K562 (cell line): ENCODE data around the gene AKNA. TPM values are rescaled to one million over a fixed set of nuclear protein-coding genes. Genes with fewer than 3 reads are reported as not detected.

ENCODE experiments used
- ATAC-seq: fragments of 200-7000 bp; cut with Tn5 transposase; 3 replicates; pipeline ENCODE4 v1.9.1; 2020; ENCODE audit warnings: moderate library complexity
- BruUV-seq: library from RNA; stranded (reverse); fragments of 400-500 nt; replicated peaks from 2 replicates; lab custom pipeline; 2021; lab: Mats Ljungman, UMichigan
- CTCF ChIA-PET: fragments of 300-600 bp; formaldehyde crosslinking; extraction: SDS; loops from one replicate; lab custom pipeline; 2021; ENCODE audit warnings: low intra/inter-chr PET ratio; lab: Yijun Ruan, JAX
- POLR2A ChIA-PET: fragments of 300-600, 350-650 bp; sonication (Branson Sonifier 250); formaldehyde crosslinking; extraction: SDS; loops from one replicate; lab custom pipeline; 2021; ENCODE audit warnings: antibody characterized with exemption, inconsistent platforms; lab: Yijun Ruan, JAX
- DNase-seq, 4 experiments: peaks; one replicate each; pipeline versions ENCODE4 v3.0.0 to v3.0.0-alpha.2; 2011 to 2018; ENCODE audit warnings: low spot score in 3 of 4, mixed read lengths in 3 of 4; ENCODE audit errors: extremely low read depth in 1 of 4
- FAIRE-seq: peaks from 2 replicates; lab custom pipeline; 2011; peaks lifted over from hg19 to GRCh38; lab: Jason Lieb, UNC
- H2AFZ ChIP-seq: 2 replicates; pipeline ENCODE4 v1.6.0; 2011; ENCODE audit warnings: low read depth, low read length, control low read depth, inconsistent platforms
- H3K27ac ChIP-seq: fragments of 200-600 bp; 3 replicates; pipeline ENCODE4 v1.8.0; 2011; ENCODE audit warnings: low read depth, mild to moderate bottlenecking, control low read depth, inconsistent platforms, low read length, moderate library complexity, mixed read lengths; ENCODE audit errors: extremely low read depth
- H3K27me3 ChIP-seq, 2 experiments: fragments of 300-600 bp in 1 of 2; 2 replicates in 1 of 2; 3 replicates in 1 of 2; pipeline versions ENCODE4 v1.6.0 to v1.8.0; 2011; ENCODE audit warnings: inconsistent platforms in 2 of 2, low read length in 2 of 2, mild to moderate bottlenecking in 1 of 2, mixed read lengths in 1 of 2, moderate library complexity in 1 of 2; ENCODE audit not compliant: control insufficient read depth in 2 of 2, insufficient read depth in 2 of 2
- H3K36me3 ChIP-seq: fragments of 300-600 bp; 3 replicates; pipeline ENCODE4 v1.8.0; 2011; ENCODE audit warnings: mild to moderate bottlenecking, low read length, inconsistent platforms; ENCODE audit not compliant: control insufficient read depth, insufficient read depth
- H3K4me1 ChIP-seq, 2 experiments: fragments of 200-600 bp in 1 of 2; replicated peaks in 1 of 2; 2 replicates in 1 of 2; 3 replicates in 1 of 2; pipeline versions ENCODE4 v1.5.1 to v1.8.0; 2011; ENCODE audit warnings: inconsistent platforms in 2 of 2, low read length in 2 of 2, mild to moderate bottlenecking in 1 of 2, mixed read lengths in 1 of 2, moderate library complexity in 1 of 2; ENCODE audit not compliant: control insufficient read depth in 2 of 2, insufficient read depth in 2 of 2
- H3K4me2 ChIP-seq: 2 replicates; pipeline ENCODE4 v1.6.1; 2011; ENCODE audit warnings: low read length, control low read depth, inconsistent platforms, mixed read lengths; ENCODE audit not compliant: insufficient read depth
- H3K4me3 ChIP-seq: fragments of 200-600 bp; sonication (generic), shearing (Covaris generic); 2 replicates; pipeline ENCODE4 v1.5.1; 2016; ENCODE audit warnings: control low read depth, inconsistent platforms
- H3K79me2 ChIP-seq: fragments of 200-600 bp; 3 replicates; pipeline ENCODE4 v1.8.0; 2011; ENCODE audit warnings: low read length, inconsistent platforms; ENCODE audit not compliant: control insufficient read depth, insufficient read depth
- H3K9ac ChIP-seq, 2 experiments: 2 replicates each; pipeline versions ENCODE4 v1.6.0 to v1.6.1; 2011; ENCODE audit warnings: low read depth in 2 of 2, low read length in 2 of 2, control low read depth in 1 of 2, inconsistent platforms in 1 of 2, mild to moderate bottlenecking in 1 of 2, mixed read lengths in 1 of 2; ENCODE audit not compliant: insufficient read depth in 1 of 2
- H3K9me1 ChIP-seq: one replicate; pipeline ENCODE4 v1.6.0; 2011; ENCODE audit warnings: inconsistent platforms, mild to moderate bottlenecking, low read length, moderate library complexity; ENCODE audit not compliant: control insufficient read depth, insufficient read depth
- H3K9me3 ChIP-seq: replicated peaks from 2 replicates; pipeline ENCODE4 v1.5.1; 2011; ENCODE audit warnings: low read depth, low read length, inconsistent platforms; ENCODE audit not compliant: control insufficient read depth, insufficient read depth
- H4K20me1 ChIP-seq: replicated peaks from 2 replicates; pipeline ENCODE4 v1.6.1; 2011; ENCODE audit warnings: low read length, inconsistent platforms, mixed read lengths; ENCODE audit not compliant: control insufficient read depth, insufficient read depth
- ARID1B ChIP-seq: fragments of 450-650 bp; IDR thresholded peaks from 2 replicates; pipeline ENCODE4 v1.6.1; 2016; ENCODE audit warnings: antibody characterized with exemption, mild to moderate bottlenecking, inconsistent platforms
- GTF2E2 ChIP-seq: fragments of 200-800 bp; sonication (Bioruptor generic); IDR thresholded peaks from 2 replicates; pipeline ENCODE4 v1.6.1; 2016; ENCODE audit warnings: missing genetic modification characterization, missing compliant biosample characterization
- IRF2 ChIP-seq: sonication (generic); formaldehyde crosslinking; IDR thresholded peaks from 2 replicates; pipeline ENCODE4 v1.8.1; 2022; ENCODE audit warnings: mild to moderate bottlenecking, missing genetic modification reagents
- KDM4B ChIP-seq, 2 experiments: fragments of 450-650 bp in 1 of 2; sonication (generic) in 1 of 2; IDR thresholded peaks; 2 replicates each; pipeline ENCODE4 v1.6.1; 2016 to 2017; ENCODE audit warnings: borderline replicate concordance in 2 of 2, antibody characterized with exemption in 1 of 2, low read depth in 1 of 2, mild to moderate bottlenecking in 1 of 2
- MAFG ChIP-seq: fragments of 450-650 bp; conservative IDR thresholded peaks from 2 replicates; pipeline ENCODE4 v1.6.1; 2016; ENCODE audit warnings: missing genetic modification characterization, missing compliant biosample characterization
- NRF1 ChIP-seq, 2 experiments: fragments of 450-650 bp; IDR thresholded peaks in 1 of 2; conservative IDR thresholded peaks in 1 of 2; 2 replicates each; pipeline ENCODE4 v1.6.1; 2014; ENCODE audit warnings: mild to moderate bottlenecking in 2 of 2
- PHF20 ChIP-seq: fragments of 450-650 bp; IDR thresholded peaks from 2 replicates; pipeline ENCODE4 v1.6.1; 2018; ENCODE audit not compliant: partially characterized antibody
- PYGO2 ChIP-seq: fragments of 450-650 bp; IDR thresholded peaks from 2 replicates; pipeline ENCODE4 v1.6.1; 2016; ENCODE audit warnings: mild to moderate bottlenecking, missing genetic modification characterization, moderate library complexity, missing compliant biosample characterization
- RBM25 ChIP-seq: fragments of 200-400 bp; formaldehyde crosslinking; IDR thresholded peaks from 2 replicates; pipeline ENCODE4 v1.6.1; 2018; ENCODE audit warnings: low read length, low read depth, moderate library complexity; ENCODE audit not compliant: severe bottlenecking
- ZBTB11 ChIP-seq, 3 experiments: fragments of 200-800 bp in 1 of 3; fragments of 250-450 bp in 1 of 3; fragments of 450-650 bp in 1 of 3; sonication (Bioruptor Pico) in 1 of 3; sonication (Bioruptor generic) in 1 of 3; formaldehyde crosslinking in 1 of 3; IDR thresholded peaks; 2 replicates each; pipeline versions ENCODE4 v1.6.1 to v1.8.0; 2016 to 2022; ENCODE audit warnings: mild to moderate bottlenecking in 2 of 3, missing genetic modification characterization in 2 of 3, missing compliant biosample characterization in 1 of 3, moderate library complexity in 1 of 3
- ZNF274 ChIP-seq: IDR thresholded peaks from 2 replicates; pipeline ENCODE4 v1.6.1; 2011; ENCODE audit warnings: low read depth, mild to moderate bottlenecking, low read length, moderate library complexity, borderline replicate concordance
- WGBS: fragments of 100-300 bp; shearing (Covaris generic); methylation state at CpG from one replicate; pipeline ENCODE4 v1.1.6; 2016; ENCODE audit warnings: low coverage, mixed read lengths; ENCODE audit not compliant: insufficient coverage; ENCODE audit errors: missing lambda C conversion rate; 5-methylcytosine and 5-hydroxymethylcytosine counted together
- in situ Hi-C: fragments of 300-500 bp; cut with MboI; formaldehyde crosslinking; loops from 4 replicates; pipeline ENCODE4 v1.15.0; 2018; ENCODE audit warnings: inconsistent platforms, mixed read lengths
- intact Hi-C: fragments of 100-400 bp; cut with micrococcal nuclease; formaldehyde crosslinking; loops from 2 replicates; pipeline ENCODE4 v1.14.2; 2022
- polyA plus RNA-seq, 8 experiments: library from polyadenylated mRNA; depleted of rRNA in 4 of 8; stranded (reverse) in 5 of 8; unstranded in 3 of 8; fragments of >200 nt; fragmentation: Nextera tagmentation in 2 of 8; fragmentation: Illumina TruSeq in 1 of 8; extraction: Ambion mirVana in 2 of 8; extraction: Trizol in 1 of 8; gene quantifications; 2 replicates each; pipeline versions ENCODE4 v1.2.1 to v1.2.3, GENCODE V29; 2011 to 2014; ENCODE audit warnings: inconsistent platforms in 1 of 8, missing spikeins in 1 of 8
- total RNA-seq, 7 experiments: library from RNA; depleted of rRNA in 6 of 7; stranded (reverse); fragments of >200 nt in 6 of 7; fragmentation: Illumina TruSeq in 2 of 7; extraction: Trizol in 2 of 7; gene quantifications; 2 replicates each; pipeline versions ENCODE4 v1.2.1 to v1.2.3, GENCODE V29; 2011 to 2021; ENCODE audit warnings: low replicate concordance in 1 of 7

Gene AKNA
- total and polyA plus RNA-seq, 9 of the 15 experiments (the other 6 are each of a cell fraction or from before 2014, with no cell fraction given), result 0.29 to 20.5 (median 3.9) TPM

GRCh38 chr9:114294664-114295063 is 93.1 kb downstream of the AKNA start:
- no peak for FAIRE-seq
- intact Hi-C loops (loop anchor here (5.0 kb wide), 1 partner anchor 557 kb away; no protein-coding TSS in a partner anchor), in situ Hi-C loops (no loop called here)
- Histone ChIP-seq H3K27ac (no peak overlapping the region), H3K9me1 (no peaks in the 10 kb centered on the region), H3K36me3 (no peaks in the 10 kb centered on the region), H3K9me3 (0 out of 2 replicates have a peak, but pooled peaks cover 2% of the 10 kb centered on the region), H3K27me3 (peaks cover 2 to 12% of the 10 kb centered on the region in 2 experiments; a peak in 3 of 5 replicates), H3K9ac (no peak overlapping the region), H4K20me1 (no peaks in the 10 kb centered on the region), H3K4me1 (no peaks in the 10 kb centered on the region), H3K4me3 (no peak overlapping the region), H3K79me2 (no peaks in the 10 kb centered on the region), H2AFZ (no peak overlapping the region), H3K4me2 (no peak overlapping the region)
- ChIA-PET POLR2A (no interaction called here), CTCF (no interaction called here)
- no TSS peak for BruUV-seq
- DNase-seq, result no peak
- no peak for TF ChIP-seq MAFG
- TF ChIP-seq RBM25, result peak; percentile 11
- no peak for ATAC-seq

DNA sequence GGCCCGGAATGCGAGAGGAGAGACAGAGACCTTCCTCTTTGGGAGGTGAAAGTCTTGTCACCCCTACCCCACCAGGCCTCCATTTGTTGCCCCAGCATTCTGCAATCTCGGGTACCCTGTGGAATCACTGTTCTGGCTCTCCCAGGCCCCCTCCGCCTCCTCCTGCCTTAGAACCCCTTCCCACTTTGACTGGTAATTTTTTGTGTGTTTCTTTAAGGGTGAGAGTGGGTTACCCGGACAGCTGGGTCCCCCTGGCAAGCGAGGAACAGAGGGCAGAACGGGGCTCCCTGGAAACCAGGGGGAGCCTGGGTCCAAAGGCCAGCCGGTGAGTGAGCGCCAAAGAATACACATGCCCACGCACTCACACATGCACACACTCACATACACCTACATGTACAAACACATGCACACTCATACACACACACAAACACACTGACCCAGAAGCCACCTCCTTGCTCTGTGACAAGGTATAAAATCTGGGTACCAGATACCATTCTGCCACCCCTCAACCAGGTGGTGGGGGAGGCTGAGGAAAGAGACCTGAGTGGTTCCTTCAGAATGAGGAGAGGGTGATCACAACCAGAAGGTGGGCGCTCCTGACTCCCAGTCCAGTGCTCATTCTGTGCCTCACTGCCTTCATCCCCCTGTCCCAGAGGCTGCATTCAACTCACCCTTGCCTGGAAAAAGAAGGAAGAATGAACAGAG is 95.7 kb downstream of the AKNA start:
- Histone ChIP-seq H3K9ac (no peak overlapping the region), H3K36me3 (no peaks in the 10 kb centered on the region), H4K20me1 (peaks cover 6% of the 10 kb centered on the region; the same call in 1 of the 2 replicates), H3K4me2 (no peak overlapping the region), H3K9me3 (0 out of 2 replicates have a peak, but pooled peaks cover 2% of the 10 kb centered on the region), H3K79me2 (no peaks in the 10 kb centered on the region), H3K4me3 (no peak overlapping the region), H3K4me1 (no peaks in the 10 kb centered on the region; a peak in 1 of 5 replicates), H3K9me1 (no peaks in the 10 kb centered on the region), H3K27ac (no peak overlapping the region), H3K27me3 (peaks cover 0 to 21% of the 10 kb centered on the region in 2 experiments; a peak in 2 of 5 replicates), H2AFZ (no peak overlapping the region)
- WGBS, result 0% methylated on average over 11 of the region's 11 CpGs
- BruUV-seq, result no TSS peak
- no peak for FAIRE-seq
- CTCF ChIA-PET, result interaction anchor here (1.4 kb wide), 1 partner anchor 137 kb away, joined by 10 read pairs; the partner anchor contains the start of gene COL27A1
- in situ Hi-C loops (no loop called here), intact Hi-C loops (loop anchor here (1.0 to 5.0 kb wide), 4 partner anchors 137 to 555 kb away; partner anchors contain the start of gene COL27A1)
- POLR2A ChIA-PET, result no interaction called here
- ATAC-seq, result no peak
- no peak for DNase-seq
- no peak for TF ChIP-seq PYGO2 (tag)
- TF ChIP-seq ZNF274, result no peak
- TF ChIP-seq PHF20, result no peak
- no peak for TF ChIP-seq KDM4B (IDR thresholded peaks at IDR 0.05; ENCODE audit: borderline replicate concordance in 2 of 2, low read depth in 1 of 2)
- no peak for TF ChIP-seq IRF2 (CRISPR knock-in tag)
- no peak for TF ChIP-seq NRF1 (conservative IDR thresholded peaks at IDR 0.05 in 1 of 2, IDR thresholded peaks at IDR 0.05 in 1 of 2)
- no peak for TF ChIP-seq GTF2E2 (tag)
- TF ChIP-seq ARID1B, result no peak
- no peak for TF ChIP-seq ZBTB11 (CRISPR knock-in tag; IDR thresholded peaks at IDR 0.05)
